Caco-2 (cell line): ENCODE data around the gene KITLG. TPM values are rescaled to one million over a fixed set of nuclear protein-coding genes. Genes with fewer than 3 reads are reported as not detected.

ENCODE experiments used
- BruUV-seq: library from RNA; stranded (reverse); fragments of 400-500 nt; replicated peaks from 2 replicates; lab custom pipeline; 2021; lab: Mats Ljungman, UMichigan
- CTCF ChIA-PET: fragments of 300-600 bp; sonication (Branson Sonifier 250); formaldehyde crosslinking; loops from one replicate; lab custom pipeline; 2022; ENCODE audit warnings: antibody characterized with exemption; lab: Charles Lee
- POLR2A ChIA-PET: fragments of 300-600 bp; sonication (Branson Sonifier 250); formaldehyde crosslinking; loops from one replicate; lab custom pipeline; 2022; ENCODE audit warnings: antibody characterized with exemption; lab: Charles Lee
- DNase-seq, 2 experiments: peaks; one replicate each; pipeline versions ENCODE4 v3.0.0 to v3.0.0-alpha.2; 2020 to 2022
- H3K27me3 ChIP-seq: replicated peaks from 2 replicates; pipeline ENCODE4 v1.6.0; 2011; ENCODE audit warnings: low read length; ENCODE audit not compliant: control insufficient read depth, insufficient read depth
- H3K36me3 ChIP-seq: 2 replicates; pipeline ENCODE4 v1.5.1; 2011; ENCODE audit warnings: low read length; ENCODE audit not compliant: control insufficient read depth, insufficient read depth
- H3K4me1 ChIP-seq: fragments of 250-450 bp; sonication (Bioruptor Pico); 2 replicates; pipeline ENCODE4 v1.5.1; 2020; ENCODE audit warnings: mild to moderate bottlenecking
- H3K4me3 ChIP-seq: 2 replicates; pipeline ENCODE4 v1.5.1; 2011; ENCODE audit warnings: low read depth, mild to moderate bottlenecking, control low read depth, low read length
- H3K9me3 ChIP-seq: fragments of 250-450 bp; sonication (Bioruptor Pico); 2 replicates; pipeline ENCODE4 v1.5.1; 2020; ENCODE audit warnings: mild to moderate bottlenecking, moderate library complexity
- H3K27ac Mint-ChIP-seq: one replicate; pipeline ENCODE4 v1.8.0; 2022; ENCODE audit warnings: mixed read lengths; ENCODE audit not compliant: unreplicated experiment
- H3K27me3 Mint-ChIP-seq: one replicate; pipeline ENCODE4 v1.8.0; 2022; ENCODE audit warnings: mixed read lengths; ENCODE audit not compliant: insufficient read depth, unreplicated experiment
- H3K36me3 Mint-ChIP-seq: one replicate; pipeline ENCODE4 v1.8.0; 2022; ENCODE audit warnings: mild to moderate bottlenecking, mixed read lengths; ENCODE audit not compliant: insufficient read depth, unreplicated experiment
- H3K4me1 Mint-ChIP-seq: one replicate; pipeline ENCODE4 v1.8.0; 2022; ENCODE audit warnings: low read depth, mixed read lengths; ENCODE audit not compliant: unreplicated experiment
- H3K4me3 Mint-ChIP-seq: one replicate; pipeline ENCODE4 v1.8.0; 2022; ENCODE audit warnings: mild to moderate bottlenecking, moderate library complexity, mixed read lengths; ENCODE audit not compliant: unreplicated experiment
- H3K9me3 Mint-ChIP-seq: one replicate; pipeline ENCODE4 v1.8.0; 2022; ENCODE audit warnings: mixed read lengths; ENCODE audit not compliant: unreplicated experiment
- CTCF ChIP-seq, 2 experiments: fragments of 200-600 bp in 1 of 2; IDR thresholded peaks; 1 replicate in 1 of 2; 2 replicates in 1 of 2; pipeline versions ENCODE4 v1.5.1 to v1.8.0; 2011 to 2022; ENCODE audit warnings: antibody characterized with exemption in 1 of 2, control low read depth in 1 of 2, inconsistent platforms in 1 of 2, low read depth in 1 of 2, low read length in 1 of 2, mild to moderate bottlenecking in 1 of 2, moderate library complexity in 1 of 2; ENCODE audit not compliant: insufficient read depth in 1 of 2, severe bottlenecking in 1 of 2, unreplicated experiment in 1 of 2
- intact Hi-C: fragments of 100-400 bp; cut with micrococcal nuclease; formaldehyde crosslinking; loops from one replicate; pipeline ENCODE4 v1.10.0; 2022; ENCODE audit not compliant: unreplicated experiment
- total RNA-seq: library from RNA; stranded (reverse); gene quantifications from 2 replicates; pipeline ENCODE4 v1.2.3, GENCODE V29; 2022

The KITLG gene
- total RNA-seq, 1 experiment from 2014 or later: 200 TPM

- no TSS peak for BruUV-seq
- H3K36me3 Mint-ChIP-seq: peaks cover 75% of the 10 kb centered on the region
- TF ChIP-seq CTCF (IDR thresholded peaks at IDR 0.05; ENCODE audit: insufficient read depth in 1 of 2, low read depth in 1 of 2, low read length in 1 of 2, severe bottlenecking in 1 of 2, unreplicated experiment in 1 of 2): no peak
- no peaks in the 10 kb centered on the region for H3K4me1 Mint-ChIP-seq
- Histone ChIP-seq H3K9me3 (no peaks in the 10 kb centered on the region), H3K27me3 (no peaks in the 10 kb centered on the region), H3K4me1 (no peaks in the 10 kb centered on the region), H3K4me3 (no peak overlapping the region), H3K36me3 (peaks cover 4% of the 10 kb centered on the region)
- H3K27ac Mint-ChIP-seq: no peak overlapping the region
- DNase-seq: no peak
- intact Hi-C loops: loop anchor here (1.0 to 5.0 kb wide), 2 partner anchors 29 to 385 kb away; no protein-coding TSS in a partner anchor
- no peaks in the 10 kb centered on the region for H3K9me3 Mint-ChIP-seq
- no peak overlapping the region for H3K4me3 Mint-ChIP-seq
- ChIA-PET CTCF (no interaction called here), POLR2A (no interaction called here)
- H3K27me3 Mint-ChIP-seq: no peaks in the 10 kb centered on the region
Measured at GRCh38 chr12:88496891-88497371, 83.3 kb downstream of the KITLG start.

GRCh38 chr12:88496429-88496828, 83.8 kb downstream of the KITLG start:
- Histone ChIP-seq H3K9me3 (no peaks in the 10 kb centered on the region), H3K27me3 (no peaks in the 10 kb centered on the region), H3K4me3 (no peak overlapping the region), H3K4me1 (no peaks in the 10 kb centered on the region), H3K36me3 (peaks cover 4% of the 10 kb centered on the region)
- intact Hi-C loops: loop anchor here (5.0 kb wide), 1 partner anchor 384 kb away; no protein-coding TSS in a partner anchor
- H3K27me3 Mint-ChIP-seq: no peaks in the 10 kb centered on the region
- no peak overlapping the region for H3K27ac Mint-ChIP-seq
- BruUV-seq: no TSS peak
- POLR2A ChIA-PET: no interaction called here
- CTCF ChIA-PET: no interaction called here
- H3K4me1 Mint-ChIP-seq: no peaks in the 10 kb centered on the region
- H3K36me3 Mint-ChIP-seq: peaks cover 75% of the 10 kb centered on the region
- H3K4me3 Mint-ChIP-seq: no peak overlapping the region
- no peaks in the 10 kb centered on the region for H3K9me3 Mint-ChIP-seq
- TF ChIP-seq CTCF (IDR thresholded peaks at IDR 0.05; ENCODE audit: insufficient read depth in 1 of 2, low read depth in 1 of 2, low read length in 1 of 2, severe bottlenecking in 1 of 2, unreplicated experiment in 1 of 2): no peak
- DNase-seq: no peak

GRCh38 chr12:88495031-88495430, 85.2 kb downstream of the KITLG start:
- DNase-seq: no peak
- H3K9me3 ChIP-seq: no peaks in the 10 kb centered on the region
- Mint-ChIP-seq H3K27me3 (no peaks in the 10 kb centered on the region), H3K4me3 (no peak overlapping the region), H3K4me1 (no peaks in the 10 kb centered on the region), H3K36me3 (peaks cover 75% of the 10 kb centered on the region), H3K27ac (no peak overlapping the region), H3K9me3 (no peaks in the 10 kb centered on the region)
- no peak for TF ChIP-seq CTCF (IDR thresholded peaks at IDR 0.05; ENCODE audit: insufficient read depth in 1 of 2, low read depth in 1 of 2, low read length in 1 of 2, severe bottlenecking in 1 of 2, unreplicated experiment in 1 of 2)
- ChIA-PET POLR2A (no interaction called here), CTCF (no interaction called here)
- intact Hi-C loops: loop anchor here (5.0 kb wide), 1 partner anchor 383 kb away; no protein-coding TSS in a partner anchor
- no peak overlapping the region for H3K4me3 ChIP-seq
- H3K4me1 ChIP-seq: no peaks in the 10 kb centered on the region
- BruUV-seq: no TSS peak
- no peaks in the 10 kb centered on the region for H3K27me3 ChIP-seq
- peaks cover 4% of the 10 kb centered on the region for H3K36me3 ChIP-seq
